ENCODE results near the gene CASQ2.

The CASQ2 gene

GRCh38 chr1:115665319-115666096, 103.0 kb downstream of the CASQ2 start:
- no peak for DNase-seq (ENCODE audit: low read depth in 2 of 2)

DNA sequence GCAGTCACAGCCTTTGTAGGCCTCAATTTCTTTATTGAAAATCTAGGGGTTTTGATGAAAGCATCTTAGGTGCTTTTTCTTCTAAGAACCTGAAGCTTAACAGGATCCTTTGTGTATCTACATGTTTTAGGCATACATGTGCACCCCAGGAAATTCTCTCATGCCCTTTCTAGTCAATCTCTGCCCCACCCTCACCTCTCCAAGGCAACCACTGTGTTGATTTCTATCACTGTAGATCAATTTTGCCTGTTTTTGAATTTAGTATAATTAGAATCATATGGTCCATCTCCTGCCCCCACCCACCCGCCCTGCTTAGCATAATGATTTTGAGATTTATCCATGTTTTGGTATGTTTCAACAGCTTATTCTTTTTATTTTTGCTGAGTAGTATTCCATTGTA, 107.4 kb downstream of the CASQ2 start:
- DNase-seq (ENCODE audit: low read depth in 2 of 2): no peak

- DNase-seq (ENCODE audit: low read depth in 2 of 2): no peak
Observed at GRCh38 chr1:115660151-115660550, 108.4 kb downstream of the CASQ2 start.

DNA sequence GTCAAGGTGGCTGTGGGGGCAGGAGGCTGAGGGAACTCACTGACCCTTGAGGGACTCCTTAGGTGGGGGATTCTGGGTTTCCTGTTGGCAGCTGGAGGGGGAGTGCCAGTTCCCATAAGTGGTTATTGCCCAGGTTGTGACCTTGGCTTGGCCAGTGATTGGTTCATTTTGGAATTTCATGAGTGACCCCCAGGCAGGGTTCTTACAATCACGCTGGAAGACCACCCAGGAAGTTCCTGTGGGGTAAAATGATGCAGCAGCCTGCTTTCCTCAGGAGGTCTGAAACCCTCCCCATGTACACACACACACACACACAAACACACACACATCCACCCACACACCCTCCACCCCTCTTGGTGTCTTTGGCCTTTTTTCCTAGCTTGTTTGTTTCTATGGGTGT, 109.9 kb downstream of the CASQ2 start:
- DNase-seq (ENCODE audit: low read depth in 2 of 2): no peak

GRCh38 chr1:115656461-115657077, 111.9 kb downstream of the CASQ2 start:
- no peak for DNase-seq (ENCODE audit: low read depth in 2 of 2)

- DNase-seq (ENCODE audit: low read depth in 2 of 2): no peak
Observed at GRCh38 chr1:115655916-115656315, 112.6 kb downstream of the CASQ2 start.

GRCh38 chr1:115655306-115655663, 113.2 kb downstream of the CASQ2 start:
- no peak for DNase-seq (ENCODE audit: low read depth in 2 of 2)

DNA sequence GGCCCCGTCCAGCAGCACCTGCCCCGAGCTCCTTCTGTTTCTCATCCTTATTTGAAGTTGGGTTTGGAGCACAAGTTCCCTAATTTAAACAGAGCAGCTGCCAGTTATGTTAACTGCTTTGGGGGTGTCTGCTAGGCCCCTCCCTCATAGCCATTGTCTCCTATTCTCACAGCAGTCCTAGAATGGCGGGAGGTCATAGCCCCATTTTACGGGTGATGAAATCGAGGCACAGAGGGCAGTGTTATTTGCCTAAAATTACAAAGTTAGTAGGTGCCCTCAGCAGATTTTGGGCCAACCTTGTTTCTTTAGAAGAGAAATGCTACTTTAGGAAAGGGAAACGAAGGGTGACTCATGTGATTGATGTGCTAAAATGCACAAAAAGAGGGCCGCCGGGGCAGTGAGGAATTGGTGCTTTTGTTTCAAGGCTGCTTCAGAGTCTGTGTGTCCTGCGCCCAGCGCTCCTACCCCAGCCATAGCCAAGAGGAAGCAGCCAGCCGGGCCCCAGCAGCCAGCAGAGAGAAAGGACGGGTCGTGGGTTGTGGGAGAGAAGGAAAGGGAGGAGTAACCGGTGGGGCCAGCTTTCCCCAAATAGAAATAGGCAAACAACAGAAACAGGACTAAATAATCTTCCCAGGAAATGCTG, 113.7 kb downstream of the CASQ2 start:
- no peak for DNase-seq (ENCODE audit: low read depth in 2 of 2)

- DNase-seq (ENCODE audit: low read depth in 2 of 2): no peak
Observed at GRCh38 chr1:115654125-115654524, 114.4 kb downstream of the CASQ2 start.

- DNase-seq (ENCODE audit: low read depth in 2 of 2): no peak
Observed at GRCh38 chr1:115652236-115652788, 116.2 kb downstream of the CASQ2 start.

DNA sequence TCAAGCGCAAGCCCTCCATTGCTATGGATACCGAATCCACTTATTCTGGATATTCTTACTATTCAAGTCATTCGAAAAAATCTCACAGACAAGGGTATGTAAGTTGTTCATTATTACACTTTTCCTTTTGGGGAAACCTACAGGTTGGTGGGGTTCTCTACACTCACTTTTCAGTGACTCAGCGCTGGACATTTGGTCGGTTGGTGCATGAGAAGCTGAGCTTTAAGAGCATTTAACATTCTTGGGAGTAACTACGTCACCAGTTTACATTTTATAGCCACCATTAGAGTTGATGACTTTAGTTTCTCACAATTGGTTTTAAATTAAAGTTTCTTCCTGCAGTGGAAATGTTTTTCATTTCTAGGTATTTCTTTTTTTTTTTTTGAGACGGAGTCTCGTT, 117.1 kb downstream of the CASQ2 start:
- no peak for DNase-seq (ENCODE audit: low read depth in 2 of 2)

- DNase-seq (ENCODE audit: low read depth in 2 of 2): no peak
Observed at GRCh38 chr1:115650961-115651360, 117.6 kb downstream of the CASQ2 start.
